NCI-H774 (cell line): ENCODE measurements around the gene WDR87.
"Not testable (repeated sequence)": the region's sequence is repeated elsewhere in the genome, so short reads cannot be mapped to it uniquely, and the experiment has no call there.

Source experiments
- DNase-seq: peaks from one replicate; lab custom pipeline; 2025; lab: John Stamatoyannopoulos, UW

Gene WDR87

DNA sequence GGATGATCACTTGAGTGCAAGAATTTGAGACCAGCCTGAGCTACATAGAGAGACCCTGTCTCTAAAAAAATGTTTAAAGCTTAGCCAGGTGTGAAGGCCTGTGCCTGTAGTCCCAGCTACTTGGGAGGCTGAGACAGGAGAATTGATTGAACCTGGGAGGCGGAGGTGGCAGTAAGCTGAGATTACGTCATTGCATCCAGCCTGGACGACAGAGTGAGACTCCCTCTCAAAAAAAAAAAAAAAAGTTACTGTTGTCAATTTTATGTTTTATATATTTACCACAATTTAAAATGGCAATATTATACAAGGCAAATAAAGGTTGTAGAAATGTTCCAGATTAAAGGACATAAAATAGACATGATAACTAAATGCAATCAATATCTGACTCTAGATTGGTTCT lies 29.2 kb downstream of the WDR87 start:
- DNase-seq: no peak

DNA sequence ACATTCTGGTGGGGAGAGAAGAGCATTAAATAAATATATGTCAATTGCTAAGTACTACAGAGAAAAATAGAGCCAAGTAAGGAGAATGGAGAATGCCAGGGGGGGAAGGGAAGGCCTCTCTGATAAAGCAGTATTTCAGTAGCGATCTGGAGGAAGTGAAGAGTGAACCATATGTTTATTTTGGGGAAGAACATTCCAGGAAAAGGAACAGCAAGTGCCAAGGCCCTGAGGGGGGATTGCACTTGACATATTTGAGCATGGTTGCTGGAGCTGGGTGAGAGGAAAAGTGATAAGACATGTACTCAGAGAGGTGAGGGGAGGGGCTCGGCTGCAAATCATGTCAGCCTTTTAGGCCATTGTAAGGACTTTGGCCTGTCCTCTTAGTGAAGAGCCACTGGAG lies 30.4 kb downstream of the WDR87 start:
- DNase-seq: no peak

DNA sequence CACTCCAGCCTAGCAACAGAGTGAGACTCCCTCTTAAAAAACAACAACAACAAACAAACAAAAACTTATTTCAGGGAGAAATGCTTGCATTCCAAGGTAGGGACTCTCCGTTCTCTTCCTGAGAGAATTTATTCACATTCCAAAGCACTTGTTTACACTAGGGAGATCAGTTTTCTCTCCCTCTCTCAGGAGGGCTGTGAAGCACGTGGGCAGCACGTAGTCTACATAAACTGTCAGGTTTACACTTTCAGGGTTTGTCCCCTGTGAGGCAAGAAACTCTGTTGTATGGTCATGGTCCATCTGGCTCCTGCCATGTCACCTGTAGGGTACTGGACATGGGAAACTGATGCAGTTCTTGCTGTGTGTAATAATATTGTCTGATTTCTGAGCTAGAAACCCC lies 31.6 kb downstream of the WDR87 start:
- no peak for DNase-seq

DNA sequence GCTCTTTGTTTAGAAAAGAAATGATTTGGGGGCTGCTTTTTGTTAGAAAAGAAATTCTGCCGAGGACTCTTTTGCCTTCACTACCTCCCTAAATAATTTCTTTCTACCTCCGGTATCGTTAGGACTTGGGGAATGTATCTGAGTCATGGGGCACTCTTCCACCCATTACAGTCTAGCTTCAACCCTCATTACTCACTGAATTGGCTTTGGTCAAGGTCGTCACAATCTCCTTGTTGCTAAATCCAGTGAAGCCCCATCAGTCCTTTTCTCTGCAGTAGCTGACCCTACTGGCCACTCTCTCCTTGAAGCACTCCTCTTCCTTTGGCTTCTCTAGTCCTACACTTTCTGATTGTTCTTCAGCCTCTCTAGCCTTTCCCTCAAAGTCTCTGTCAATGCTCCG lies 34.0 kb downstream of the WDR87 start:
- DNase-seq: no peak

DNA sequence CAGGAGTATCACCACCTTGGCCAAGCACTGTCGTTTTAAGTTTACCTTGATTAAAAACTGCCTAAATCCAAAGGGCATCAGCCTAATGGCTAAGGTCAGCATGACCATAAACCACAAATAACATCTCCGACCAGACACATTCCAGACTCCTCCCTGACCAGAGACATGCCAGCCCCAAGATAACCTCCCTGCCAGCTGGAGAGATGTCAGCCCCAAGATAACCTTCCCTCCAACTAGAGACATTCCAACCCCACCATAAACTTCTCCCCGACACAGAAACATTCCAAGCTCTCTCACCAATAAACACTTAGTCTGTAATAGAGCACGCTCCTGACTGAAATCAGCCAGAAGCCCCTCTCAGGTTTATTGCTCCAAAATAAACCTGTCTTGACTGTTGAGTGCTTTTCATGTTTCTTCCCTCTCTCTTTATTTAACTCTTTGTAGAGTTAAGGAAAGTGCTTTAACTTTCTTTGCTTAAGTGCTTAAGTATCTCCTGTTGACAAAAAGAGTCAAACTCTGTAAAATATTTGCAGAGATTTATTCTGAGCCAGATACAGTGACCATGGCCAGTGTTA lies 36.5 kb downstream of the WDR87 start:
- no peak for DNase-seq

DNA sequence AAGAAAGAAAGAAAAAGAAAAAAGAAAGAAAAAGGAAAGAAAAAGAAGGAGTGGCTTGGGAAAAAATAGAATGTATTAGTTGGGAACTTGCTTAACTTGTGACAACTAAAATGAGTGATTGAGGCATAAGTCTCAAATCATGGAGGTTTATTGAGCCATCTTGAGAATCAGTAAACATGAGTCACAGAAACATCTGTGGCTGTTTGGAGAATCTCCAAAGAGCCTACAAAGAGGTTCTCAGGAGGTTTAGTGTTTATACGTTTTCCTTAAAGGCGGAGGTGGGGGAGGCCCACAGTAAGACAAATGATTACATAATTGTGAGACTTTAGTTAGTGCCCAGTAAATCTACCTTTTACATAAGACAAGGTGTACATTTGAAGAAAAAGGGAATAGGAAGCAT lies 38.6 kb downstream of the WDR87 start:
- no peak for DNase-seq

DNA sequence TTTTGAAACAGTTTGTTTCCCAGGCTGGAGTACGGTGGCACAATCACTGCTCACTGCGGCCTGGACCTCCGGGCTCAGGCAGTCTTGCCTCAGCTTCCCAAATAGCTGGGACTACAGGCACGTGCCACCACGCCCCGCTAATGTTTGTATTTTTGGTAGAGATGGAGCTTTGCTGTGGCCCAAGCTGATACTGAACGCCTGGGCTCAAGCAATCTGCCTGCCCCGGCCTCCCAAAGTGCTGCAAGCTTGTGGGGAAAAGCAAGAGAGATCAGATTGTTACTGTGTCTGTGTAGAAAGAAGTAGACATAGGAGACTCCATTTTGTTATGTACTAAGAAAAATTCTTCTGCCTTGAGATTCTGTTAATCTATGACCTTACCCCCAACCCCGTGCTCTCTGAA lies 40.5 kb downstream of the WDR87 start:
- DNase-seq: not testable (repeated sequence)

DNA sequence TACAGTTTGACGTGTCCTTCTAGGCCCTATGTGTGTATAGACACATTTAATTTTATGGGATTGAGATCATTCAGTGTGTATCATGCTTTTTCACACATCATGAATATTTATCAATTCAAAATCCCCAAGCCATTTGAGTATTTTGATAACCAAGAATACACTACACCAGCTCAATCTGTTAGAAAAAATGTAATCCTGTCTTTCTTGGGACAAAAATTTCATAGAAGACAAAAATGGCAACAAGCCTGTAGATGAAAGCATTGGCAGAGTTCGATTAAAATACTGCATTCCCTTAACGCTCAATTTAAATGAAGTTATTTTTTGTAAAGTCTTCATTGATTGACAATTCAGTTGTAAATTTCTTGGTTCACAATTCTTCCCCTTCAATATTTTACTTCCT lies 41.9 kb downstream of the WDR87 start:
- no peak for DNase-seq

DNA sequence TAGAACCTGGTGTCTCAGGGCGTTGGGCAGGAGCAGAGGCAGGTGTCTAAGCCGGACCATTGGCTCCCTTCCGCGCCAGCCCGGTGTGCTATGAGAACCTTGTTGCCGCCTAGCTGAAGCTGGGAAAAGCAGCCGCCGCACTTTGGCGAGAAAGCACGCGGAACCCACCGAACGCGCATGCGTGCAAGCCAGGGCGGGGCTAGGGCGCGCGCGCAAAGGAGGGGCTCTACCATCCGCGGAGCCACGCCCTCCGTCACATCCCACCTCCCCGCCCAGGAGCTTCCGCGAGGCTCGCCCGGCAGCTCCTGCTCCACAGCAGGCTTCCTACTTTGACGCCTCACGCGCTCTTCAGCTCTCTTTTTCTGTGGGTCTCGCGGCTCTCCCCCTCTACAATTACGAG lies 51.3 kb downstream of the WDR87 start:
- no peak for DNase-seq

DNA sequence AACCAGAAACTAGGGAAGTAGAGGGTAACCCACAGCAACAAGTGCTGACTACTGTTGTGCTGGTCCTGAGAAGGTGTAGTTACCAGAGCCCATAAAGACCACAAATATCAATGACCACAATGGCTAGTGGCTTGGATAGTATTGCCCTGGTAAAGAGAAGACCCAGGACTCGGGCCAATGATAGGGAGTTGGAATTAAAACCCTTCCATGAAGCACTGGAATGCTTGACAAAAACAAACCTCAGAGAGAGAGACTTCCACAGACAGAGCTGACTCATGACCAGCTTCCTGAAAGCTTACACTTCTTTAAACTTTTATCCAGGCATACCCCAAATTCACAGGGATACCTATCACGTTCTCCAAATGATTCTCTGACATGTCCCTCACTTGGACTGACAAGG lies 60.5 kb downstream of the WDR87 start:
- DNase-seq: no peak
